Progenitor cell of endocrine pancreas (in vitro differentiated cells): ENCODE measurements around the gene DENND4B. TPM values are rescaled to one million over a fixed set of nuclear protein-coding genes. Genes with fewer than 3 reads are reported as not detected.
A peak's percentile ranks its signal among the peaks of the same experiment; 100 is the strongest.

Experiments used
- DNase-seq: peaks from one replicate; pipeline ENCODE4 v3.0.0; 2021; ENCODE audit warnings: low spot score; ENCODE audit not compliant: unreplicated experiment
- H3K27ac Mint-ChIP-seq: 2 replicates; pipeline ENCODE4 v1.8.0; 2021; ENCODE audit warnings: mild to moderate bottlenecking, moderate library complexity, mixed read lengths
- H3K27me3 Mint-ChIP-seq: 2 replicates; pipeline ENCODE4 v1.8.0; 2021; ENCODE audit warnings: mixed read lengths
- H3K36me3 Mint-ChIP-seq: 2 replicates; pipeline ENCODE4 v1.8.0; 2022; ENCODE audit warnings: mixed read lengths; ENCODE audit not compliant: insufficient read depth
- H3K4me1 Mint-ChIP-seq: 2 replicates; pipeline ENCODE4 v1.8.0; 2021; ENCODE audit warnings: low read depth, mixed read lengths
- H3K4me3 Mint-ChIP-seq: 2 replicates; pipeline ENCODE4 v1.8.0; 2021; ENCODE audit warnings: low read depth, mild to moderate bottlenecking, moderate library complexity, mixed read lengths
- H3K9me3 Mint-ChIP-seq: 2 replicates; pipeline ENCODE4 v1.8.0; 2021; ENCODE audit warnings: low read depth, mixed read lengths
- total RNA-seq: library from RNA; stranded (reverse); gene quantifications from 2 replicates; pipeline ENCODE4 v1.2.1, GENCODE V29; 2021
- TF ChIP-seq, protein P1 (sequence below): fragments of 200-600 bp; sonication (generic); IDR thresholded peaks from one replicate; pipeline ENCODE4 v1.5.0; 2021; ENCODE audit warnings: antibody characterized with exemption, mild to moderate bottlenecking; ENCODE audit not compliant: unreplicated experiment

DENND4B gene
- total RNA-seq, 1 donor from 2014 or later = 93.4 TPM

DNA sequence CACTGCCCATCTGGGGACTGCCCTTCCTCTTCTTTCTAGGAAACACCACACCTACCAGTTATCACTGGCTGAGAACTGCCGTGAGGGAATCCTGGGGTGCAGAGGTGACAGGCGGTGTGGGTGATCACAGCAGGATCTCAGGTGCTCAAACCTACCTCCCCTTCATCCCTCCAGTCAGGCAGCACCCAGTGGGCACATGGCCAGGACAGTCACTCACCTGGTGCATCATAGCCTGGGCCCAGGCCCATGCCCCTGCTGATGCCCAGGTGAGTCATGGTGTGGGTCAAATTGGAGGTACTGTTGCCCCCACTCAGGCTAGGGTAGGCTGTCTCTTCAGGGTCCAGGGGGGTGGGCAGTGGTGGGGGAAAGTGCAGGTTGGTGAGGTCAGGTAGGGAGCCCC, 5.3 kb upstream of the DENND4B start:
- TF ChIP-seq, protein P1, sequence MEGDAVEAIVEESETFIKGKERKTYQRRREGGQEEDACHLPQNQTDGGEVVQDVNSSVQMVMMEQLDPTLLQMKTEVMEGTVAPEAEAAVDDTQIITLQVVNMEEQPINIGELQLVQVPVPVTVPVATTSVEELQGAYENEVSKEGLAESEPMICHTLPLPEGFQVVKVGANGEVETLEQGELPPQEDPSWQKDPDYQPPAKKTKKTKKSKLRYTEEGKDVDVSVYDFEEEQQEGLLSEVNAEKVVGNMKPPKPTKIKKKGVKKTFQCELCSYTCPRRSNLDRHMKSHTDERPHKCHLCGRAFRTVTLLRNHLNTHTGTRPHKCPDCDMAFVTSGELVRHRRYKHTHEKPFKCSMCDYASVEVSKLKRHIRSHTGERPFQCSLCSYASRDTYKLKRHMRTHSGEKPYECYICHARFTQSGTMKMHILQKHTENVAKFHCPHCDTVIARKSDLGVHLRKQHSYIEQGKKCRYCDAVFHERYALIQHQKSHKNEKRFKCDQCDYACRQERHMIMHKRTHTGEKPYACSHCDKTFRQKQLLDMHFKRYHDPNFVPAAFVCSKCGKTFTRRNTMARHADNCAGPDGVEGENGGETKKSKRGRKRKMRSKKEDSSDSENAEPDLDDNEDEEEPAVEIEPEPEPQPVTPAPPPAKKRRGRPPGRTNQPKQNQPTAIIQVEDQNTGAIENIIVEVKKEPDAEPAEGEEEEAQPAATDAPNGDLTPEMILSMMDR = no peak
- Mint-ChIP-seq H3K27ac (no peak overlapping the region), H3K9me3 (no peaks in the 10 kb centered on the region), H3K27me3 (no peaks in the 10 kb centered on the region), H3K4me1 (peaks cover 11% of the 10 kb centered on the region), H3K36me3 (peaks cover 11% of the 10 kb centered on the region), H3K4me3 (no peak overlapping the region)
- DNase-seq = no peak

DNA sequence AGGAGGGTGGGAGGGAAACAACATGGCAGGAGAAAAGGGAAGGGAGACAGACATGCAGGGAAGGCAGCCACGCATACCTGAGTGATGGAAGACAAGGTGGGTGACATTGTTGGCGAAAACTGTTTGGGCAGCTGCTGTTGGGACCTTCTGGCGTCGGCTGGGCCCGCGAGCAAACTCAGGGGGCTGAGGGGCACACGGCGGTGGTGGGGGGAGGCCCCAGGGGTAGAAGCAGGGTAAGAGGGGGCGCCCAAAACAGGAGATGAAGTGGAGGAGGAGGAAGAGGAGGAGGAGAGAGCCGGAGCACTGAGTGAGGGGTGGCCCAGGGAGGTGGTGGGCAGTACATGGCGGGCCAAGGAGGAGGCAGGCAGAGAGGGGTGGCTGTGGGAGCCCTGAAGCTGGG, 4.7 kb upstream of the DENND4B start:
- peaks cover 9% of the 10 kb centered on the region for H3K4me1 Mint-ChIP-seq
- H3K36me3 Mint-ChIP-seq = peaks cover 11% of the 10 kb centered on the region
- no peak overlapping the region for H3K4me3 Mint-ChIP-seq
- no peak for DNase-seq
- H3K9me3 Mint-ChIP-seq = no peaks in the 10 kb centered on the region
- TF ChIP-seq, protein P1 = no peak
- H3K27me3 Mint-ChIP-seq = no peaks in the 10 kb centered on the region
- H3K27ac Mint-ChIP-seq = no peak overlapping the region

DNA sequence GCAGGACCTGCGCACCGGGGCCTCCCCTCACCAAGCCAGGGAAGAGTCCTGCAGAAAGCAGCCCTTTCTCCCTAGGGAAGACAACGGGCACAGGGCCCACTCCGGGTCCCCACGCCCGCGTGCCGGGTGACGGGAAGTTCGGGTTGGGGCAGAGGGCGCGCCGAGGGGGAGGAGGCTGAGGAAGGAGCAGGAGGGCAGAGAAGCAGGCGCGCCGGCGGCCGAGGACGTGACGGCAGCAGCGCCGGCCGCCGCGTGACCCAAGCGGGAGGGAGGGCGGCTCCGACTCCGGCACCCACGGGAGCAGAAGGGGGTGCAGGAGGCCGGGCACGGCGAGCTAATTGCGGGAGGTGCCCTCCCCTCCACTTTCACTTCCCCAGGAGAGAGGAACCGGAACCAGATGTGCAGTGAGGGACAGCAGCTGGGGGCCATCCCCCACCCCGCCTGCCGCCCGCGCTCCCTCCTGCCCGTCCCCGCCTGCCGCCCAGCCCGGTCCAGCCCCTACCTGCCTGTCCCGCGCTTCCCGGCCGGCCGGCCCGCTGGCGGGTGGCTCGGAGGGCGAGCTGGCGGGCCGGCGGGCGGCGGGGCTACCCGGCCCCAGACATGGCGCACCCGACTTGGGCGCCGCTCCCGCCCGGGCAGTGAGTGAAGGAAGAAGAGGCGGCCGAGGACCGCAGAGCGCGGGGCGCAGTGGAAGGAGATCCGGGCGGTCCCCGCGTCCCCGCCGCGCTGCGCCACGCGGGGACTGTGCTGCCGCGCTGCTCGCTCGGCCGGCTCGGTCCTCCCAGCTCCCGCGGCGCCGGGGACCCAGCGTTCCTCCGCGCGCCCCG, 510 bp downstream of the DENND4B start:
- DNase-seq = peak; percentile 35
- Mint-ChIP-seq H3K4me3 (peak overlapping the region; percentile 75), H3K36me3 (peaks cover 8% of the 10 kb centered on the region), H3K9me3 (no peaks in the 10 kb centered on the region), H3K4me1 (peaks cover 7% of the 10 kb centered on the region), H3K27me3 (no peaks in the 10 kb centered on the region), H3K27ac (peak overlapping the region; percentile 94)
- TF ChIP-seq, protein P1 = no peak

DNA sequence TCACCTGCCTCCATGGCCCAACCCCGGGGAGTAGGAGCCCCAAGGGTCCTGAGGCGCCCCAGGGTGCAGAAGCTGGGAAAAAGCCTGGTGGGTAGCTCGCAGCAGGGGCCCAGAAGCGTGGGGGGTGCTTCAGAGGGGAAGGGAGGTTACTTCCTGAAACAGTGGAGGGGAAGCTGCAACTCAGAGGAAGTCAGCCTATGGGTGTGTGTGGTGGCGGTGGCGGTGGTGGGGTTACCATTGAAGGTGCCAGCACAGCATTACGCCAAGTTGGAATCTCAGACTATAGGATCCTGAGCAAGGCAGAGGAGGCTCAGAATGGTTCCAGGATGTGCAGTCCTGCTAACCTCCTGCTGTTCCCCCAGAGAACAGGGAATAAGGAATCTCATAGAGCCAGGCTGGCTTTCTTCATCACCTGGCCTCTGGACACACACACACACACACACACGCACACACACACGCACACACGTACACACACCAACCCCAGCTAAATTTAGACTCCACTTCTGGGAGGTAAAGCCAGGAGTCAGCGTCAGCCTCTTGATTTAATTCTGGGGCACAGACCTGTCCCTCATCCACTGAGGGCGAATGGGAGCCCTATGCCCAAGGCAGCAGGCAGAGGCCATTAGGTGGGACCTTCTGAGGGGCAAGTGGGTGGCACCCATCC, 1.3 kb downstream of the DENND4B start:
- Mint-ChIP-seq H3K27ac (peak overlapping the region; percentile 94), H3K36me3 (peaks cover 6% of the 10 kb centered on the region), H3K27me3 (no peaks in the 10 kb centered on the region), H3K4me1 (peaks cover 7% of the 10 kb centered on the region), H3K4me3 (peak overlapping the region; percentile 75), H3K9me3 (no peaks in the 10 kb centered on the region)
- no peak for DNase-seq
- TF ChIP-seq, protein P1 = no peak

DNA sequence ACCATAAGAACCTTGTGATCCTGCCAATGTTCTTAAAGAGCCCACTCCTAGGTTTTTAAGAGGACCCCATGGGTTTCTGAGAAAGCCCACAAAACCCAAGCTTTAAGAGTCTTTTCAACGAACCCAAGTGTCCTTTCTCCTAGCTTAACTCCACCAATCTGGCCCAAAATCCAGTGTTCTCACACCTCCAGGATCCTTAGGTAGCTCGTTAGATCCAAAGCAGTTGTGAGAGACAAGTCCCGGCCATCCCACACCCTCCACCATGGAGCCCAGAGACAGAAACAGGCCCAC, 1.7 kb downstream of the DENND4B start:
- H3K9me3 Mint-ChIP-seq = no peaks in the 10 kb centered on the region
- H3K27me3 Mint-ChIP-seq = no peaks in the 10 kb centered on the region
- H3K4me1 Mint-ChIP-seq = peaks cover 7% of the 10 kb centered on the region
- H3K4me3 Mint-ChIP-seq = peak overlapping the region; percentile 75
- peaks cover 6% of the 10 kb centered on the region for H3K36me3 Mint-ChIP-seq
- no peak overlapping the region for H3K27ac Mint-ChIP-seq
- TF ChIP-seq, protein P1 = no peak
- DNase-seq = no peak
